Measurements from ENCODE around the gene MCC.

DNA sequence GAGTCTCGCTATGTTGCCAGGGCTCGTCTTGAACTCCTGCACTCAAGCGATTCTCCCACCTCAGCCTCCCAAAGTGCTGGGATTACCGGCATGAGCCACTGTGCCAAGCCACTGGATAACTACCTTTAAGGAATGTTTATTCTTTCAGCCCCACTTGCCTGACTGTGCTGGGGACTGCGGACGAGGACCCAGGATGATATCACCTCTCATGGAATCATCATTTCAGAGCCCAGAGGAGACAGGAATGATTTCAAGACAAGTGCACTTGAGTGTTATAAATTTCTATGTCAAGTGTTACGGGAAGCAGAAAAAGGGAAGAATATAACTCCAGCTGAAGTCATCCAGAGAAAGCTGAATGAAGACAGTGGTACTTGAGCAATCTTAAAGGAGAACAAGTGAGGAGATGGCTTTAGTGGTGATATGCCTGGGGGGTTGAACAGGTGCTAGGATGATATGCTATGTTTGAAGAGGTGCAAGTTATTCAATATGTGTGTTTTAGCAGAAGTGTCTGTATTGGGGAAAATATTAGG lies 402.3 kb downstream of the MCC start:
- TF ChIP-seq ZNF416 (CRISPR knock-in tag; IDR thresholded peaks at IDR 0.05) (no peak), FOXK1 (CRISPR knock-in tag; IDR thresholded peaks at IDR 0.05) (no peak), CREM (CRISPR knock-in tag; IDR thresholded peaks at IDR 0.05) (no peak)
- TF ChIP-seq, protein P1, sequence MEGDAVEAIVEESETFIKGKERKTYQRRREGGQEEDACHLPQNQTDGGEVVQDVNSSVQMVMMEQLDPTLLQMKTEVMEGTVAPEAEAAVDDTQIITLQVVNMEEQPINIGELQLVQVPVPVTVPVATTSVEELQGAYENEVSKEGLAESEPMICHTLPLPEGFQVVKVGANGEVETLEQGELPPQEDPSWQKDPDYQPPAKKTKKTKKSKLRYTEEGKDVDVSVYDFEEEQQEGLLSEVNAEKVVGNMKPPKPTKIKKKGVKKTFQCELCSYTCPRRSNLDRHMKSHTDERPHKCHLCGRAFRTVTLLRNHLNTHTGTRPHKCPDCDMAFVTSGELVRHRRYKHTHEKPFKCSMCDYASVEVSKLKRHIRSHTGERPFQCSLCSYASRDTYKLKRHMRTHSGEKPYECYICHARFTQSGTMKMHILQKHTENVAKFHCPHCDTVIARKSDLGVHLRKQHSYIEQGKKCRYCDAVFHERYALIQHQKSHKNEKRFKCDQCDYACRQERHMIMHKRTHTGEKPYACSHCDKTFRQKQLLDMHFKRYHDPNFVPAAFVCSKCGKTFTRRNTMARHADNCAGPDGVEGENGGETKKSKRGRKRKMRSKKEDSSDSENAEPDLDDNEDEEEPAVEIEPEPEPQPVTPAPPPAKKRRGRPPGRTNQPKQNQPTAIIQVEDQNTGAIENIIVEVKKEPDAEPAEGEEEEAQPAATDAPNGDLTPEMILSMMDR (IDR thresholded peaks at IDR 0.05), result no peak
- TF ChIP-seq, protein P2, sequence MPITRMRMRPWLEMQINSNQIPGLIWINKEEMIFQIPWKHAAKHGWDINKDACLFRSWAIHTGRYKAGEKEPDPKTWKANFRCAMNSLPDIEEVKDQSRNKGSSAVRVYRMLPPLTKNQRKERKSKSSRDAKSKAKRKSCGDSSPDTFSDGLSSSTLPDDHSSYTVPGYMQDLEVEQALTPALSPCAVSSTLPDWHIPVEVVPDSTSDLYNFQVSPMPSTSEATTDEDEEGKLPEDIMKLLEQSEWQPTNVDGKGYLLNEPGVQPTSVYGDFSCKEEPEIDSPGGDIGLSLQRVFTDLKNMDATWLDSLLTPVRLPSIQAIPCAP (CRISPR knock-in tag; IDR thresholded peaks at IDR 0.05), result no peak
- TF ChIP-seq, protein P3, sequence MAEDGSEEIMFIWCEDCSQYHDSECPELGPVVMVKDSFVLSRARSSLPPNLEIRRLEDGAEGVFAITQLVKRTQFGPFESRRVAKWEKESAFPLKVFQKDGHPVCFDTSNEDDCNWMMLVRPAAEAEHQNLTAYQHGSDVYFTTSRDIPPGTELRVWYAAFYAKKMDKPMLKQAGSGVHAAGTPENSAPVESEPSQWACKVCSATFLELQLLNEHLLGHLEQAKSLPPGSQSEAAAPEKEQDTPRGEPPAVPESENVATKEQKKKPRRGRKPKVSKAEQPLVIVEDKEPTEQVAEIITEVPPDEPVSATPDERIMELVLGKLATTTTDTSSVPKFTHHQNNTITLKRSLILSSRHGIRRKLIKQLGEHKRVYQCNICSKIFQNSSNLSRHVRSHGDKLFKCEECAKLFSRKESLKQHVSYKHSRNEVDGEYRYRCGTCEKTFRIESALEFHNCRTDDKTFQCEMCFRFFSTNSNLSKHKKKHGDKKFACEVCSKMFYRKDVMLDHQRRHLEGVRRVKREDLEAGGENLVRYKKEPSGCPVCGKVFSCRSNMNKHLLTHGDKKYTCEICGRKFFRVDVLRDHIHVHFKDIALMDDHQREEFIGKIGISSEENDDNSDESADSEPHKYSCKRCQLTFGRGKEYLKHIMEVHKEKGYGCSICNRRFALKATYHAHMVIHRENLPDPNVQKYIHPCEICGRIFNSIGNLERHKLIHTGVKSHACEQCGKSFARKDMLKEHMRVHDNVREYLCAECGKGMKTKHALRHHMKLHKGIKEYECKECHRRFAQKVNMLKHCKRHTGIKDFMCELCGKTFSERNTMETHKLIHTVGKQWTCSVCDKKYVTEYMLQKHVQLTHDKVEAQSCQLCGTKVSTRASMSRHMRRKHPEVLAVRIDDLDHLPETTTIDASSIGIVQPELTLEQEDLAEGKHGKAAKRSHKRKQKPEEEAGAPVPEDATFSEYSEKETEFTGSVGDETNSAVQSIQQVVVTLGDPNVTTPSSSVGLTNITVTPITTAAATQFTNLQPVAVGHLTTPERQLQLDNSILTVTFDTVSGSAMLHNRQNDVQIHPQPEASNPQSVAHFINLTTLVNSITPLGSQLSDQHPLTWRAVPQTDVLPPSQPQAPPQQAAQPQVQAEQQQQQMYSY (CRISPR knock-in tag; IDR thresholded peaks at IDR 0.05), result no peak
- TF ChIP-seq, protein P4, sequence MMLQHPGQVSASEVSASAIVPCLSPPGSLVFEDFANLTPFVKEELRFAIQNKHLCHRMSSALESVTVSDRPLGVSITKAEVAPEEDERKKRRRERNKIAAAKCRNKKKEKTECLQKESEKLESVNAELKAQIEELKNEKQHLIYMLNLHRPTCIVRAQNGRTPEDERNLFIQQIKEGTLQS (CRISPR knock-in tag; conservative IDR thresholded peaks at IDR 0.05), result no peak
